IPS-NIHi7 (cell line): ENCODE data around the gene ACSL5.

ENCODE experiments used
- DNase-seq: peaks from one replicate; pipeline ENCODE4 v3.0.0; 2012; ENCODE audit warnings: mixed read lengths; ENCODE audit errors: extremely low spot score

ACSL5 gene

DNA sequence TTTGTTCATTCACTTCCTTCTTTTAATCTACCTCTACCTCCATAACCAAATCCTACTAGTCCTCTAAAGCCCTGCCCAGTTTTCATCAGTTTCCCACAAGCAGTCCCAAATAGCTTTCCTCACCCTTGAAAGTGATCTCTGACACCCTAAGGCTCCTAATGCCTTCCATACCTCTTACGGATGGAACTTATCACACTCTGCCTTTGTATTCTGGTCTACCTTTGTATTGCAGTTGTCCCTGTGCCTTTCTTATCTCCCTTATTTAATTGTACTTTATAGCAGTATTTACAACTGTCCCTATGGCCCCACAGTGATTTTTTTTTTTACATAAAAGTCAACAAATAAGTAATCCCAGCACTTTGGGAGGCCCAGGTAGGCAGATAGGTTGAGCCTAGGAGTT lies 33.8 kb downstream of the ACSL5 start:
- DNase-seq: no peak

DNA sequence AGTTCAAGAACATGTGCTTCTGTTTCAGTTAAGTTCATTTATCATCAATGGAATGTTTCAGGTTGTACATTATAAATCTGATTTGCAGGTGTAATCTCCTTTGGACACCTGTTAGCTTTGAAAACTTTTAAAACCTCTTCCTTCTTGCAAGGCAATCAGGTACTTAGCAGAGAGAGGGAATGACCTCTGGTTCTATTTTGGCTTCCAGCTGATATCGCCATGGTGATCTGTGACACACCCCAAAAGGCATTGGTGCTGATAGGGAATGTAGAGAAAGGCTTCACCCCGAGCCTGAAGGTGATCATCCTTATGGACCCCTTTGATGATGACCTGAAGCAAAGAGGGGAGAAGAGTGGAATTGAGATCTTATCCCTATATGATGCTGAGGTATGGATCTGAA lies 35.4 kb downstream of the ACSL5 start:
- DNase-seq: no peak

DNA sequence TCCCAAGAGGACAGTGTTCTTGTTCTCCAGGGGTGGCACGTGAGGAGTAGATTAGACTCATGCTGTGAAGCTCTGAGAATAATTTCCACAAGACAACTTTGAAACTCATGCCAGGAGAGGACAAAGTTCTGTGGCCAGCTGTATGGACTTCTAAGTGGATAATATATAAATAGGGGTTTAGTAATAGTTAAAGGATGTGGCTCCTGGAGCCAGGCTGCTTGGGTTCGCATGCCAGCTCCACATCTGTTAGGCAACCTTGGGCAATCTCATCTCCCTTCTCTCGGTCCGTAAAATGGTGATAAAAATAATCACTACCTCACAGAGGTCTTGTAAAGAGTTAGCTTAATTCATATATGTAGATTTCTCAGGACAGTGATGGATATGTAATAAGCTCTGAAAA lies 35.8 kb downstream of the ACSL5 start:
- DNase-seq: no peak

DNA sequence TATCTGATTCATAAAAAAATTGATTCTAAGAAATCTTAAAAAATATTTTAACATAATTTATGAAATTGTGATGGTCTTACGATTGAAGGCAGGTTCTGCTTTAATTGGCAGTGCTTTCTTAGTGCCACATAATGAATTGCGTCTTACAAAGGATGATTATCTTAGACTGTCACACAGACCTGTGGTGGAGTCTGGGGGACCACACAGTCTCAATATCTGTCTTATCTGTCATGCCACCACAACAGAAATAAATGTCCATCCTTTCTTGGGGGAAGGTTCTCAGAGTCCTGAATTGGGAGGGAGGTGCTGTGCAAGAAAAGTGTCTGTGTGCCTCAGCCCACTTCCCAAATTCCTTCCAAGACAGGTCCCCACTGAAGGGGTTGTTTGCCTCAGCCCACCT lies 38.8 kb downstream of the ACSL5 start:
- no peak for DNase-seq

DNA sequence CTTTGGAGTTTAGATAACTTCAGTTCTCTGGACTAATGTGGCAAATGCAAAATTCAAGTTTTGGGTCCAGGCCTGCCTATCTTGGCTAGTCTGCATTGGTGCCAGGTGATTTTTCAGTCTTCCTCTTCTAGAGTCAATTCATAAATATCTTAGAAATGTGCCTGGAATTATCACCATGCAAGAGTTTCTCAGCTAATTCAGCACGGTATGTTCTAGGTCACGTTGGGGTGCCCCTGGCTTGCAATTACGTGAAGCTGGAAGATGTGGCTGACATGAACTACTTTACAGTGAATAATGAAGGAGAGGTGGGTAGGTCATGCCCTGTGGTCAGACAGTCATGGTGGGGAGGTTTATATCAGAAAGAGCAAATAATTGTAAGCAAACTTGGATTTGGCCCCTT lies 47.8 kb downstream of the ACSL5 start:
- no peak for DNase-seq

DNA sequence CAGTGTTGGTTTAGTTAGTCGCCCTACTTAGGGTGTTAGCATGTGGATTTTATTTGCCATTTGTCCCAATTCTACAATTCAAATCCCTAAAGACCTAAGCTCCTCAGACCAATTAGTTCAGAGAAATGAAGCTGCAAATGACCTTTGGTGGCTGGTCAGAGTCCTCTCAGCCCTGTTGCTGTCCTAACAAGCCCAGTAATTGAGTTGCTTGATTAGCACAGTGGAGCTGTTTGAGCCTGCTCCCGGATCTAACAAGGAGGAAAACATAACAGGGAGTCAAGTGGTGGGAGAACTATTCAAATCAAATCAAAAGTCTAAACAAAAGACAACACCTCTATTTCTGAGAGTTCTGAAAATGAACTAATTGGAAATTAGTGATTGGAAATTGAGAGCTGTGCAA lies 50.7 kb downstream of the ACSL5 start:
- DNase-seq: no peak

DNA sequence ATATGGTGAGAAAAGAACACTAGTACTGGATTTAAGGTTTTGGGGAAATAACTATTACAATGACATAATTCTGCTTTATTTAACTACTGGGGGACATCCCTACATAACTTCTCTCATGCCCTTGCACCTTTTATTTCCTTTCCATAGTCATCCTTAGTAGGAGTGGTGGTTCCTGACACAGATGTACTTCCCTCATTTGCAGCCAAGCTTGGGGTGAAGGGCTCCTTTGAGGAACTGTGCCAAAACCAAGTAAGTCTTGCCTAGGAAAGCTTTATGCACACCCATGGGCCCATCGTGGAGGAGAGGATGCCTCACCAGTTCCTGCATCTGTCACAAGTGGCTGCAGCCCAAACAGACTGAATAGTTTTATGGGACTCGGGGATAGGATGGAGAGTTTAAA lies 52.2 kb downstream of the ACSL5 start:
- DNase-seq: no peak

DNA sequence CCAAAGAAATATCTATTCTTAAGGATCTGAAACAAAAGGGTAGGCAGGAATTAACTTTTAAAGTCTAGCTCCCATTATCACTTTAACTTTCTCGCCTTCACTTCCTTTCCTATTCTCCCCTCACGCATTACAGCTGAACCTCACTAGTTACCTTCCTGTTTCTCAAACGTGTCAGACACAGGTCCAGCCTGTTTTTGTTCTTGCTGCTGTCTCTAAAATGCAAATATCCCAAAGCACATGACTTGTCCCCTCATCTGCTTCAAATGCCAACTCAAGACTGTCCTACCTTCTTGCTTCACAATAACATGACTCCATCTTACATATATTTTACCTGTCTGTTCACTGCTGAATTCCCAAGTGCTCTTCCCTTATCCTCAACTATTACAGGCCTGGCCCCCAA lies 55.2 kb downstream of the ACSL5 start:
- DNase-seq: no peak

DNA sequence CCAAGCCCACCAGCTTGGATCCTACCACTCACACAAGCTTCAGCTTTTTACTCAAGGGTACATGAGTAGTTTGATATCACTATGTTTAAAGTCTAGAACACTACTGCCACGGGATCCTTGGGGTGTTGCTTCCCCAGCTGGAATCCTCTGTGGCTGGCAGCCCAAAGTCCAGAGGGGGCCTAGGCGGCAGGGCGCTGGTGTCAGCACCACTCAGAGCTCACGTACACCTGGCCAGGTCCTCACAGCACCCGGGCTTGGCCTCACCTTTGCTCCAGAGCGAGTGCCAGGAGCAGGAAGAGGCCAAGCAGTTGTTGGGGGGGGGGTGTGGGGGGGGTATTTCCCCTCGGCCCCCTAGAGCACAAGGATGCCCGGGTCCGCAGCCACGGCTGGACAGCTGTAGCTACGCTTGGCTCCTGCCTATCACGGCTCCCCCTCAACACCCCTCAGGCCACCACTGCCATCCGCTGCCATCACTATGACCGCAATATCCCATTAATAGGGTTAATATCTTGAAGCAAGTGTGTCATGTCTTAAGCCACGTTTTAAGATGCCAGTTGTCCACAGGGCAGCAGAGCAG lies 55.8 kb downstream of the ACSL5 start:
- DNase-seq: no peak

DNA sequence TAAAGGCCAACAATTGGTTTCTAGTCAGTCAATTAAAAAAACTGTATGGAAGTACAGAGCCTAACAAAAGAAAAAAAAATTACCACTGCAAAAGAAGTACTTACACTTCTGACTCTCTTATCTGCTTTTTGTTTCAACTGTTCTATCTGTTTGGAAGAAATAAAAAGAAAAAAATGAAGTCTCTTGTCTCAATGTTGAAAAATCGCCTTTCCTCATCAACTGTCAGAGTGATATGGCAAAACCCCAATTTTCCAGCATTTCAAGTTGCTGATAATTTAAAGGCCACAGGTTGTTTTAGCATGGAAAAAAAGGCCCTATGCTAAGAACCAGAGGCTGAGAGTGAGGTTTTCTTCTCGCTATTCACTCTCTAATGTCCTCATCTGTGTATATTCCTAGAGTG lies 59.2 kb downstream of the ACSL5 start:
- no peak for DNase-seq

DNA sequence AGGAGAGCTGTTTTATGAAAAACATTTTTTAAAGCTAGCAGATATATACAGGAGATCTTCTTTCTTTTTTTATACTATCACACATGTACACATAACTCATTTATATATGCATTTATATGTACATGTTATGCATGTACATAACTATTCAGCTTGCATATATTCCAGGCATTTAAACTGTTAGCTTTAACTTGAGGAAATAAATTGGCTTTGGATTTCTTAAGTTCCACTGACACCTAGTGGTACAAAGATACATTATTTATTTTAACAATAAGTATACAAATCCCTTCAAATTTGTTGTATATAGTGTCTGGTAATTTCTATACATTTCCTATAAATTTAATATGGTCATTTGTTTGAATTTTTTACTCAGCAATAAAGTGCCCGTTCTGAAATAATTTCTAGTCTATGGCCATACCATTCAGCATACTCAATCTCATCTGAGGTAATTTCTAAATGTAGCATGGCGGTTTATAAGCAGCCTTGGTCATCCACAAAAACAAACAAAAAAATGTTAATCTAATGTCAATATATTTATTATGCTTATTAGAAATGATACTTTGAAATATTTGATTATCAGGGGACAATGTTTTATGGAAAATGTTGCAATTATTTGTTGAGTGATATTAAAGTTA lies 61.2 kb downstream of the ACSL5 start:
- no peak for DNase-seq

DNA sequence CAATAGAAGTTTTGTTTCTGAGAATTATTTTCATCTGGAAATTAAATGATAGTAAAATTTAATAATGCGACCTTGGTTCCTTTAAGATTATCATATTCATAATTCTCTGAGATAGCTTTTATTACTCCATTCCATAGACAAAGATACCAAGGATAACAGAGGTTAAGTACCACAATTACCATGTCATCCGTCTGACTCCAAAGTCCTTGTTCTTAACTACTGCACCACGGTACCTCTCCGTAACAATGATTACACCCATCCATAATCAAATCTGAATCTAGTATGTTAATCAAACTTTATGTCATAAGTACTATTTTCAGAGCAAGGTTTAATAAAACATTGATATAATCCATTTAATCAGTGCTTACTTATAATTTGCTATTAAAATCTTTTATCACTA lies 64.4 kb downstream of the ACSL5 start:
- no peak for DNase-seq

DNA sequence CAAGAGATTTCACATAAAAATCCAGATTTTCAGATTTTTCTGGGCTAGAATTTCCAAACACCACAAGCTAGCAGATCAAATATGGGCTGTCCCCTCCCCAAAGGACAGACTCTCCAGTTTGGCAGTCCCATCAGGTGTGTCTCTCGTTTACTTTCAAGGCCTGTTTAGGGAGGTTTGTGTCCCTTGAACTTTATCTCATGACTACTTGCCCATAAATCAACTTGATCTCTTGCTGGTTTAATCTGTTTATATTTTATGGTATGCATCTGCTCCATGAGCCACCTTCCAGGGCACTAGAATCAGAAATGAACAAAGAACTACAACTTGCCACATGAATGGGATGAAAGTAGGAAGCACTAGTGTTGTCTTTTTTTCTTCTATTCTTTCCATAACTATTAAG lies 67.6 kb downstream of the ACSL5 start:
- no peak for DNase-seq

DNA sequence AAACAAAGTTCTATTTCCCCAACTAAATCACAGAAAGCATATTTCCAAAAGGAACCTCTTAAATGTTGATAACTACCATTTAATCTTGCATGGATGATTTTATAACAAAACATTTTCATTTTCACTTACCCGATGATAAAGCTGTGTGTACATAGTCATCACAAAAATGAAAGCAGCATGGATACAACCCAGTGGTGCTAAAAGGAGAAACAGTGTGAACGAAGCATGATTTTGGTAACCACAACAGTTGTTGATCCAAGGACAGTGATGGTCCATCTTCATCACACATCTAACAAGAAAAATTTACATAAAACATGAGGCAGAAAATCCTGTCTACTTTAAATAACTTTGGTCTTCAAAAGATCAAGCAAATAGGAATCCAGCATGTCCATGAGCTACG lies 68.1 kb downstream of the ACSL5 start:
- no peak for DNase-seq

DNA sequence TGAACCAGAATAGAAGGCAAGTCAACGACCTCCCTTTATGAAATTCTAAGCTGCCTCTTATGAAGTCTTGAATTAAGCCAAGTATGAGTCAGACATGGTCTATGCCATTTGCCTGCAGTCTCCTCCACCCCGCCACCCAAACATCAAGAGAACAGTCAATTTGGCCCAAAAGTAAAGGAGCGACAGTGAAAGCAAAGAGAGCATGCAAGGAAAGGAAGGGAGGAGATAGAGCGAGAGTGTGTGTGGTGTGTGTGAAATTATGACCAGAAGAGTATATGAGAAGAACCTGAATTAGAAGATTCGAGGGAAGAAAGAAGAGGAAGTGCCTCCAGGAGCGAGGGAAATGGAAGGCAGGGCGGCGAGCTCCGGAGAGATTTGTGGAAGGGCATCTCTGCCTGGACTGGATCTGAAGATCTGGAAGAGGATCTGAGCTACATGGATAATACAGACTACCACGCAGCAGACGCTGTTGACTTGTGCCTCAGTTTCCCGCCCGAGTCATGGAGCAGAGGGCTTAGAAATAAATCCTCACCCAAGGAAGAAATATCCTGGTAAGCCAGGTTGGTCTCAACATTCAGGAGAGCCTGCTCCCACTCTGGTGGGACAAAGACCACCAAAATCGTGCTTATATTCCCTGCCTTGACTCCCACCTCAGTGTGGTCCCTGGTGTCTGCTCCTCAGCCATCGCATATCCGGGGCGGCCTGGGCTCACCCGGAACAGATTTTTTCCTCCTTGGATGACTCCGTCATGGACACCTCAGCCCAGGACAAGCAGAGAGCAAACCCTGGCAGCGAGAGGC lies 72.3 kb downstream of the ACSL5 start:
- DNase-seq: no peak

DNA sequence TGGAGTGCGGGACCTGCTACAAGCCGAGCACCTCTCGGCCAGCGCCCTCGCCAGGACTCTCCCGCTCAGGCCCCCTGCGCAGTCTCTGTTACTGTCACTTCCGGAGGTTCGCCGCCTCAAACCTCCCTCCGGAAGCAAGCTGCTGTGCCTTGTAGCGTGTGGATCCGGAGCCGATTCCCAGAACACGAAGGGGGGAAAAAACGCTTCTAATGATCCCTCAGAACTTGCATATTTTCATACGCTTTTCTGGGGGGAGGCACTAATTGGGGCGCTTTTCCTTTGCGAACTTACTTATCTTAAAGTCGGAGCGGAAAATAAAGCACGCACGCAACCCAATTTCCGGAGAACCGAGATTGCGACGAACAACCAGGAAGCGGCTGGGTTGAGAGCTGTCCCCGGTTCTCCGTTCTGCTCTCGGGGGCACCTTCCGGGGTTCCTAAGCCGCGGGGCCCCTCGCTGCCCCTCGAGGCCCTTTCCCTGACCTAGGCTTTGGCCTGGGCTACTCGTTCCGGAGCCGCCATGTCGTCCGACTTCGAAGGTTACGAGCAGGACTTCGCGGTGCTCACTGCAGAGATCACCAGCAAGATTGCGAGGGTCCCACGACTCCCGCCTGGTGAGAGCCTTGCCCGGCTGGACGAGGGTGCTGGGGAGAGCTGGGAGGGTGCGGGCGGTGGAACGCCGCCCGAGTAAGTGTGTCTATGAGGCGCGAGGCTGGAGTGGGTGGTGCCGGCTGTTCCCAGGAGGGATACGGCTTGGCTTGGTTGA lies 73.1 kb downstream of the ACSL5 start, which contains the start of the genes VTI1A and ZDHHC6:
Gene VTI1A, plus strand, starts transcription at position 361 of the 765 bp plus-strand sequence. Its CDS starts 159 bp downstream, at position 520.
Gene ZDHHC6, minus strand, starts transcription at position 60 of the 765 bp plus-strand sequence. CDS start 1,478 bp downstream, outside the sequence.
- DNase-seq: peak; percentile 85

DNA sequence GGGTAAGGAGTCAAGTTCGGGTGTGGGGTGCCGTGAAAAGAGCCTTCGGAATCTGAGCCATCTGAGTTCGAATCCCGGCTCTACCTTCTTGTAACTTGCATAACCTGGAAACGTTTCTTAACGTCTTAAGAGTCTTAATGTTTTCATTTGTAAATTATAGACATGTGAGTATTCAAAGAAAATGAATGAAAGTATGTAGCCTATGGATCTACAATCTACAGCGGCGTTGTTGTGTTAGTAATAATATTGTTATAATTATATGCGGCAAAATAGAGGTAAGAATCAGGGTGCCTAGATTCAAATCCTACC lies 73.7 kb downstream of the ACSL5 start:
- DNase-seq: no peak

DNA sequence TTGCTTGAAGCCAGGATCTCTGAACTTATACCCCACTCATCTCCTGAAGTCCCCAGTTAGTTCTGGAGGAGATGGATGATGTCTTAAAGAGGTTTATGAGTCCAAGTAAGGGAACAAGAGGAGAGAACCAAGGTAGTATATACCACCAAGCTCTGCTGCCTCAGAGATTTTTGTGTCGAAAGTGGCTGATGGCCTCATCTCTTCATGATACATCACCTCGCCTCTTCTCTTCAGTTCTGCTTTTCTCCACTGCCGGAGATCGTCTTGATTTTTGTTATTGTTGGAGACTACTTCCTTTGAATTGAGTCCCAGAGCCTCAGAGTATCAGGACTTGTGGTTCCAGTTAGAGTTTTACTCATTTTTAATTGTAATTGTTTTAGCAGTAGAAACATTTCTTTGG lies 75.0 kb downstream of the ACSL5 start:
- no peak for DNase-seq

DNA sequence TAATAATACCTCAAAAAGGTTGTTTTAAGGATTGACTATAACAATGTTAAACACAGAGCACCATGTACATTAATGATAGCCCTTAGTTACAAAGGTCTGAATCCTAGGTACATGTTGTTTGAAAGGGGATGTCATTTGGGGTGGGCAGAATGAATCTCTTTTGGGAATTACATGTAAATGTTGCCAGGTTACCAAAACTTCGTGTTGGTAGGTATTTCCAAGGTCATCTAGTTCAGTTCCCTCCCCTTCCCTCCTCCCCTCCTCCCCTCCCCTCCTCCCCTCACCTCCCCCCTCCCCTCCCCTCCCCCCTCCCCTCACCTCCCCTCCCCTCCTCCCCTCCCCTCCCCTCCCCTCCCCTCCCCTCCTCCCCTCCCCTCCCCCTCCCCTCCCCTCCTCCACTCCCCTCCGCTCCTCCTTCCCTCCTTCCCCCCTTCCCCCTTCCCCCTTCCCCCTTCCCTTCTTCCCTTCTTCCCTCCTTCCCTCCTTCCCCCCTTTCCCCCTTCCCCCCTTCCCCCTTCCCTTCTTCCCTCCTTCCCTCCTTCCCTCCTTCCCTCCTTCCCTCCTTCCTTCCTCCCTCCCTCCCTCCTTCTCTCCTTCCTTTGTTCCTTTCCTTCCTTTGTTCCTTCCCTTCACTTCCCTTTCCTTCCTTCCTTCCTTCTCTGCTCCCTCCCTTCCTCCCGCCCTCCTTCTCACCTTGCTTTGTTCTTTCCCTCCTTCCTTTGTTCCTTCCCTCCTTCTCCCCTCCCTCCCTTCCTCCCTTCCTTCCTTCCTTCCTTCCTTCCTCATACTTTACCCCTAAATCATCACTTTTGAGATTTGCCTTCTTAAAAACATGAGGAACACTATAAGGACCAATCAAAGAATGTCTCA lies 81.2 kb downstream of the ACSL5 start:
- no peak for DNase-seq

DNA sequence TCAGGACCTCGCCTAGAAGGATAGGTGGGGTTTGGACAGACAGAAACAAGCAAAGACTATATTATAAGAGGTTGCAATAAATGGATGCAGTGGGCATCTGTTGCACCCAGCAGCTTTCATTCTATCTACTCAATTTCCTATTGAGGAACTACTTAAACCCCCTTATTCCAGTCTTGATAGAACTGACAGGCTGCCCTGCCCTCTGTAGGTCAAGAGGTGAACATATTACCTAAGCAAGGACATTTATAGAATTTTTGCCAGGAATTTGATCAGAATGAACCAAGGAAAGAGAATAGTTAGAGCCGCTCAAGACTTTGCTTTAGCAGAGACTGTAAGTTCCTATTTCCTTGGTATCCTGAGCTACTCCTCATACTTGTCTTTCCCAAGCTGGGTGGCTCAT lies 82.6 kb downstream of the ACSL5 start:
- DNase-seq: peak; percentile 16

DNA sequence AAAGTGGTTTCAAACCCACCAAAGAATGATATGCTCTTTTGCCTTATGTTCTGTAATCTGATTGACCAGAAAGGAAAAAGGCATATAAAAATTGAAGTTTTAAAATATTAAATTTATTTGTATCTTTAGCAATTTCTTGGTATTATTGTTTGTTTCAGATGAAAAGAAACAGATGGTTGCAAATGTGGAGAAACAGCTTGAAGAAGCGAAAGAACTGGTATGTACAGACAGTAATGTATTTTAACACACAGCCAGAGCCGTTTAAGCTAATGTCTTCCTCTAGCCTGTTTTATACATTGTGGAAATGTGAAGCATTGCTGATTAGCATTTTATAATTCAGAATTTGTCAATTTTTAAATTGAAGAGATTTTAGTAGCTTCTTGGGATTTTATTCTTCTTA lies 86.5 kb downstream of the ACSL5 start:
- no peak for DNase-seq
